Measurements from ENCODE around the gene CREB5. TPM values are rescaled to one million over a fixed set of nuclear protein-coding genes. Genes with fewer than 3 reads are reported as not detected.

Gene CREB5
- total RNA-seq, 4 donors from 2014 or later: 7.8 to 29.9 (median 12.9) TPM

DNA sequence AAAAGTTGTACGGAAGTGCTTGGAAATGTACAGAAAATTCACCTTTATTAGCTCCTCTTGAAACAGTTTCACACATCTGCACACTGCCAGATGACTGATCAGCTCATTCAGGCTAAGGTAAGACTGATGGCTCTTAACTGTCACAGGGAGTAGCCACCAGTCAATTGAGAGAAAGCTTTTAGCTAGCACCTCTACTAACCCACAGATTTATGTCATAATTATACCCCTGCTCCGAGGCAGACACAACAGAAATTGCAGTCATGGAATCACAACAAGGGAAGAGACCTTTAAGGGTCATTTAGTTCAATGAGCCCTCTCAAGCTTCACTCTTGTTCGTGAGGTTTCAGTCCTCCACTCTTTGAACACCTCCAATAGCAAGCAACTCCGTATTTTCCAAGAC is 310.4 kb downstream of the CREB5 start:
- Histone ChIP-seq H3K9me3 (no peaks in the 10 kb centered on the region), H3K4me1 (peaks cover 0 to 28% (median 5%) of the 10 kb centered on the region in 3 donors), H3K36me3 (peaks cover 0 to 2% of the 10 kb centered on the region in 2 donors), H3K27ac (no peak overlapping the region), H3K27me3 (no peaks in the 10 kb centered on the region), H3K4me3 (no peak overlapping the region)
- TF ChIP-seq POLR2A (IDR thresholded peaks at IDR 0.05) (no peak), POLR2AphosphoS5 (IDR thresholded peaks at IDR 0.05) (no peak), EP300 (IDR thresholded peaks at IDR 0.05) (no peak), CTCF (IDR thresholded peaks at IDR 0.05) (no peak)
- 93 to 94% methylated on average over 4 of the region's 4 CpGs for WGBS, 2 donors (ENCODE audit: low coverage in 1 of 2)
- ATAC-seq: no peak

DNA sequence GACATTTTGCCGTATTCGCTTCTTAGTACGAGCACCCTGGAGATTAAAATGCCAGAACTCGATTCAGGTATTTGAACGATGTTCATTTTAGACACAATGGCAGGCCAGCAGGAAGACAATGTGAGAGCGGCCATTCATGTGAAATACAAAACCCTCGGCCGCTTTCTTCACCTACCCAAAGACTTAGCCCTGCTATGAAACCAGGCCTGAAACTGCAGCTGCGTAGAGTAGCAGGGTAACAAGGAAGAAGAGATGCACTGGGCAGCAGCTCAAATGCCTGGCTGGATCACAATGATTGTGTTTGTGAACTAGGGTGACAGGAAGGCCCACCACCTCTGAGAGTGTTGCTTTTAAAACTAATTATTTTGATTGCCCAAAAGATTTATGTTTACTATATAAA is 311.0 kb downstream of the CREB5 start:
- peaks cover 0 to 2% of the 10 kb centered on the region in 2 donors for H3K36me3 ChIP-seq
- no peak overlapping the region for H3K27ac ChIP-seq
- WGBS, 2 donors (ENCODE audit: low coverage in 1 of 2): 83 to 94% methylated on average over 9 of the region's 9 CpGs
- H3K4me1 ChIP-seq: peaks cover 0 to 28% (median 5%) of the 10 kb centered on the region in 3 donors
- H3K4me3 ChIP-seq: no peak overlapping the region
- no peaks in the 10 kb centered on the region for H3K27me3 ChIP-seq
- no peak for ATAC-seq
- TF ChIP-seq CTCF (IDR thresholded peaks at IDR 0.05): no peak
- no peak for TF ChIP-seq POLR2AphosphoS5 (IDR thresholded peaks at IDR 0.05)
- TF ChIP-seq POLR2A (IDR thresholded peaks at IDR 0.05): no peak
- TF ChIP-seq EP300 (IDR thresholded peaks at IDR 0.05): no peak
- H3K9me3 ChIP-seq: no peaks in the 10 kb centered on the region

GRCh38 chr7:28724563-28724962 is 312.2 kb downstream of the CREB5 start:
- H3K36me3 ChIP-seq: peaks cover 0 to 2% of the 10 kb centered on the region in 2 donors
- no peak overlapping the region for H3K4me3 ChIP-seq
- peaks cover 0 to 30% (median 6%) of the 10 kb centered on the region in 3 donors for H3K4me1 ChIP-seq
- no peak overlapping the region for H3K27ac ChIP-seq
- no peak for TF ChIP-seq EP300 (IDR thresholded peaks at IDR 0.05)
- TF ChIP-seq POLR2A (IDR thresholded peaks at IDR 0.05): no peak
- TF ChIP-seq CTCF (IDR thresholded peaks at IDR 0.05): no peak
- TF ChIP-seq POLR2AphosphoS5 (IDR thresholded peaks at IDR 0.05): no peak
- H3K27me3 ChIP-seq: no peaks in the 10 kb centered on the region
- WGBS, 2 donors (ENCODE audit: low coverage in 1 of 2): 90 to 92% methylated on average over 1 of the region's 1 CpG
- H3K9me3 ChIP-seq: no peaks in the 10 kb centered on the region
- no peak for ATAC-seq

DNA sequence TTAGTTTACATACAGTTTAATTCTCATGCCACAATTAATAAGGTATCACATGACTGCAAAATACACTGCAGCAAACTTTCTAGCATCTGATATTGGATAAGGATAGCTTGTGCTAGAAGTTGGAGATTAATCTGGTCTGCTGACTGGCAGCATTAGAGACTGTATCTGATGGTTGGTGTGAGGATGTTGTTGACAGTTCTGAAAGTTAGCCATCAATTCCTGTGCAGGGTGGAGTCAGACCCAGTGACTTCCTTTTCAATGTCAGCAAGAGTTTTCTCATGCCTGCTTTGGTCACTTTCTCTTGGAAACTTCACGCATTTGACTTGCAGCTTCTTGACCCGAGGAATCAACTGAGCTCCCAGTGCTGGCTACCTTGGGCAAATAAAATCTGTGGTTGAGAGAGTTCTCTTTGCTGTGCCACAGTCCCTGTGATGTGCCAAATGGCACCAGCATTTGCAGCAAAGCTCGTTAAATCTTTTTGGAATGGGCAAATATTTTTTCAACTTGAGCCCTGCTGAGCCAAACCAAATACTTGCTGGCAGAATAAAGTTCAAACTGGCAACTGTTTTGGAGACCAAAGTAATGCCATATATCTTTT is 312.8 kb downstream of the CREB5 start:
- no peak for ATAC-seq
- no peaks in the 10 kb centered on the region for H3K27me3 ChIP-seq
- TF ChIP-seq POLR2AphosphoS5 (IDR thresholded peaks at IDR 0.05) (no peak), EP300 (IDR thresholded peaks at IDR 0.05) (no peak), POLR2A (IDR thresholded peaks at IDR 0.05) (no peak), CTCF (IDR thresholded peaks at IDR 0.05) (no peak)
- H3K27ac ChIP-seq: peak overlapping the region in 2 of 4 donors; percentile 5 to 10
- 29 to 40% methylated on average over 1 to 3 of the region's 3 CpGs for WGBS, 2 donors (ENCODE audit: low coverage in 1 of 2)
- peaks cover 0 to 36% (median 12%) of the 10 kb centered on the region in 3 donors for H3K4me1 ChIP-seq
- H3K4me3 ChIP-seq: no peak overlapping the region
- H3K36me3 ChIP-seq: peaks cover 0 to 2% of the 10 kb centered on the region in 2 donors
- H3K9me3 ChIP-seq: no peaks in the 10 kb centered on the region

- H3K4me1 ChIP-seq: peaks cover 0 to 42% (median 13%) of the 10 kb centered on the region in 3 donors
- H3K27ac ChIP-seq: peak overlapping the region in 2 of 4 donors; percentile 5 to 10
- H3K36me3 ChIP-seq: peaks cover 0 to 2% of the 10 kb centered on the region in 2 donors
- no peak overlapping the region for H3K4me3 ChIP-seq
- no peak for ATAC-seq
- no peaks in the 10 kb centered on the region for H3K9me3 ChIP-seq
- WGBS, 2 donors (ENCODE audit: low coverage in 1 of 2): 22 to 35% methylated on average over 2 of the region's 2 CpGs
- H3K27me3 ChIP-seq: no peaks in the 10 kb centered on the region
- TF ChIP-seq POLR2A (IDR thresholded peaks at IDR 0.05) (no peak), EP300 (IDR thresholded peaks at IDR 0.05) (no peak), POLR2AphosphoS5 (IDR thresholded peaks at IDR 0.05) (no peak), CTCF (IDR thresholded peaks at IDR 0.05) (no peak)
Measured at GRCh38 chr7:28725911-28726310, 313.6 kb downstream of the CREB5 start.
